Globus pallidus (tissue), 1 donor: Measurements from ENCODE around the gene FAM219B.
A peak's percentile ranks its signal among the peaks of the same experiment; 100 is the strongest.

ENCODE experiments used
- DNase-seq: peaks from one replicate; pipeline ENCODE4 v3.0.0-alpha.2; 2015; ENCODE audit warnings: low spot score

FAM219B gene

GRCh38 chr15:74873036-74873755, 33.5 kb downstream of the FAM219B start, which contains the start of gene SCAMP2:
Gene SCAMP2 (minus strand): TSS chr15:74873365. CDS start chr15:74873255, 110 bp downstream.
- DNase-seq: peak; percentile 95

GRCh38 chr15:74872702-74873035, 34.0 kb downstream of the FAM219B start:
- no peak for DNase-seq

DNA sequence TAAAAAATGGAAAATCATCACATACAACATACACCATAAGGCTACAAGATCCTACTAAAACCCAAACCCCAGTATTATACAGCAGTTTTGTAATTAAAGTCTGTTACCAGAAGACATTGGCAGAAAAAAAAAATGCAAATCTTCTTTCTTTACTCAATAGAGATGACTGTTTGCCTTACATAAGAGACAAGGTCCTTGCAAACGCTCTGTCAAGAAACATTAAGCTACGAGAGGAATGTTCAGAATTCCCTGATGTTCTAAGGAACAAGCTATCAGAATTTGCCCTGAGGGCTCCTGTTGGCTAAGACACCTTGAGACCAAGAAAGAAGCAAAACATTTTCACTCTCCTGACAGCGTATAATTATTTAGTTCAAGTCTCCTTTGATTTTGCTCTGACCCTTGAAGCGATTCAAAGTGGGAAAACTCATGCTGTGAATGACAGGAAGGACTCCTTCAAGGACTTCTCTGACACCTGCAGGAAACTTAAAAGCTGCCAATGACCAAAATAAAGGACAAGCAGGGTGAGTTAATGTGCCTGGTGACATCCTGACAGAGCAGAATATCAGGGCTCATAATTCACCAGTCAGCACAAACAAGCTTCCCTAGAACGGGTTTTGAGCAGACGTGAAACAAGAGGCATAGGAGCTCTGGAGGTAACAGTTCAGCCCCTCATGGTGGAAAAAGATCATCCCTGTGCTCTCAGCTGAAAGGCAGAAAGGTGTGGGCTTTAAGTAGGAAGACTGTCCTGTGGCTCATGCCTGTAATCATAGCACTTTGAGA, 36.0 kb downstream of the FAM219B start:
- DNase-seq: no peak

- peak; percentile 68 for DNase-seq
Observed at GRCh38 chr15:74869726-74870407, 36.8 kb downstream of the FAM219B start.

GRCh38 chr15:74869372-74869725, 37.3 kb downstream of the FAM219B start:
- no peak for DNase-seq

DNA sequence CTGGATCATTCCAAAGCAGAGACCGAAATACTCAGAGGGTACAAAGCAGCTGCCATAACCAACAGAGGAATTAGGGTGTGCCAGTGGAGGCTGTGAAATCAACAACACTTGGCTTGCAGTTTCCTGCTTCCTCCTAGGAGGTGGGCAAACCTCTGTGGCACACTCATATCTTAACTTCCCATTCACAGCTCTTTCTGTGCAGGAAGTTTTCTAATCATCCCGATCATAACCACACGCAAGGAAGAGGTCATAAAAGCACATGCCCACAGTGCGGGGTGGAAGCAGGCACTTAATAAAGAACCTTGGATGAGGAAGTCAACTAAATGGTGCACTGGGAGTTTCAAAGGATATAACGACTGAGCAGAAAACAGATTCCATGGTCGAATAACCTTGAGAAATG, 38.6 kb downstream of the FAM219B start:
- DNase-seq: peak; percentile 33

DNA sequence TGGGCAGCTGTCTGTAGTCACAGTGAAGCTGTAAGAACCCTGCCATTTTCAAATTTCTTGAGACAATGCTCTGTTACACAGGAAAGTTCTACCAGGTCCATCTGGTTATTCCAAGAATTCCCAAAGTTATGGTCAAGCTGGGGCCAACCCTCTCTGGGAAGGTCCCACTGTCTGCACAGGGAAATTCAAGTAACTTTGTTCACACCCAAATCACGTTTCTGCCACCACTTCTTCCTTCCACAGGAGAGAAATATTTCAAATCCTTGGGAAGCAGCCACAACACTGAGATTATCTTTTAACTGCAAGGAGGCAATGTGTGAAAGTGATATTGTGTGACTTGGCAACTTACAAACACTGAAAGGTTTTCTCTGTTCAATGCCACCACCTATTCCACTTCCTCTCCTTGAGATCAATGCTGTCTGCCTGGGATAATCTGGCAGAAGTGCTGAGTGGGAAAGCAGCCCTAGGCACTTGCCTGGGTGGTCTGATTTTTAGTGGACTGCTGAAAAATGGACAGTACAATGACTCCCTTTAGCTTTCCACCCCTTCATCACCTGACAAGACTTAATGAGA, 39.1 kb downstream of the FAM219B start:
- no peak for DNase-seq

- DNase-seq: no peak
Observed at GRCh38 chr15:74866090-74866489, 40.6 kb downstream of the FAM219B start.

- DNase-seq: no peak
Observed at GRCh38 chr15:74865316-74865715, 41.3 kb downstream of the FAM219B start.

- DNase-seq: no peak
Observed at GRCh38 chr15:74864296-74864695, 42.4 kb downstream of the FAM219B start.

DNA sequence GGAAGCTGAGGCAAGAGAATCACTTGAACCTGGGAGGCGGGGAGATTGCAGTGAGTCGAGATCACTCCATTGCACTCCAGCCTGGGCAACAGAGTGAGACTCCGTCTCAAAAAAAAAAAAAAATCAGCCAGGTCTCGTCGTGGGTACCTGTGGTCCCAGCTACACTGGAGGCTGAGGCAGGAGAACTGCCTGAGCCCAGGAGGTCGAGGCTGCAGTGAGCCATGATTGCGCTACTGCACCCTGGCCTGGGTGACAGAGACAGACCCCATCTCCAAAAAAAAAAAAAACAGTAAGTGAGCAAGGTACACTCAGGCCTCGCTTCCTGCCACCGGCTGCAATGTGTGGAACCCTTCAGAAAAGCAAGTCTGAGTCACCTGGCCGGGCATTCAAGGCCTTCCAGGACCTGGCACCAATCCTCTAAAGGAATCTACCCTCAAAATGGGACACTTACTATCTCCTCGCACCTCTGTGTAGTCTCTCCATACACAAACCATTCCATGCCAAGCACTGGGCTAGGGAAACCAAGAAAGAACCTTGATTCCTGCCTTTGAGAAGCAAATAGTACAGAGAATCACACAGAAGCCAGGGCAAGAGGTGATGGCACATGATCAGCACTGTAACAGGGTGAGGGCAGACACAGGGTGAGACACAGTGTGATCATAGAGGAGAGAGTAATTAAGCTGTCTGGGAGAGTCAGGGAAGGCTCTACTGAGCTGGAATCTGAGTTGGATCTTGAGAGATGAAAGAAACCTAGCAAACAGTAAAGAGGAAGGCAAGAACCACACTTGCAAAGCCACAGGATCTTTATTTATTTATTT, 43.2 kb downstream of the FAM219B start:
- DNase-seq: no peak

DNA sequence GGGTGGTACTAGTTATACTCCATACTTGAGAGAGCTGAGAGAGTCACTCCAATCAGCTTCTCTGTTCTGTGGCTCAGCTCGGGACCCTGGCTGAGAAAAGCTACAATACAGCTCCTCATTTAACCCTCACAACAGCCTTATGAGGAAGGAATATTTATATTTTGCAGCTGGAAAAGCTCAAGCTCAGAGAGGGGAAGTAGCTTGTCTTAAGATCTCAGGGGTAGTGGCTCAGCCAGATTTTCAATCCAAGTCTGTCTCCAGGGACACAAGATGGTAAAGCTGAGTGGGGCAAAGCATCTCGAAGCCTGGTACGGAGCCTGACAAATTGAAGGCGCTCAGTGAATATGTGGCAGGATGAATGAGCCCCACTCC, 48.3 kb downstream of the FAM219B start:
- no peak for DNase-seq

- DNase-seq: no peak
Observed at GRCh38 chr15:74857671-74858368, 48.8 kb downstream of the FAM219B start.

GRCh38 chr15:74857082-74857655, 49.5 kb downstream of the FAM219B start:
- no peak for DNase-seq

DNA sequence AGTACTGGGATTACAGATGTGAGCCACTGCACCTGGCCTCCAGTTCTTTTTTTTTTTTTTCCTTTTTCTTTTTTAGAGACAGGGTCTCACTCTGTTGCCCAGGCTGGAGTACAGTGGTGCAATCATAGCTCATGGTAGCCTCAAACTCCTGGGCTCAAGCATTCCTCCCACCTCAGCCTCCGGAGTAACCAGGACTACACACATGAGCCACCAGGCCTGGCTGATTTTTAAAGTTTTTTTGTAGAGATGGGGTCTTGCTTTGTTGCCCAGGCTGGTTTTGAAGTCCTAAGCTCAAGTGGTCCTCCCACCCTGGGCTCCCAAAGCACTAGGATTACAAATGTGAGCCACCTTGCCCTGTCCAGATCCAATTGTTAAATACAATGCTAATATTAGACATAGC, 50.1 kb downstream of the FAM219B start:
- DNase-seq: no peak

- DNase-seq: no peak
Observed at GRCh38 chr15:74855857-74856256, 50.8 kb downstream of the FAM219B start.

DNA sequence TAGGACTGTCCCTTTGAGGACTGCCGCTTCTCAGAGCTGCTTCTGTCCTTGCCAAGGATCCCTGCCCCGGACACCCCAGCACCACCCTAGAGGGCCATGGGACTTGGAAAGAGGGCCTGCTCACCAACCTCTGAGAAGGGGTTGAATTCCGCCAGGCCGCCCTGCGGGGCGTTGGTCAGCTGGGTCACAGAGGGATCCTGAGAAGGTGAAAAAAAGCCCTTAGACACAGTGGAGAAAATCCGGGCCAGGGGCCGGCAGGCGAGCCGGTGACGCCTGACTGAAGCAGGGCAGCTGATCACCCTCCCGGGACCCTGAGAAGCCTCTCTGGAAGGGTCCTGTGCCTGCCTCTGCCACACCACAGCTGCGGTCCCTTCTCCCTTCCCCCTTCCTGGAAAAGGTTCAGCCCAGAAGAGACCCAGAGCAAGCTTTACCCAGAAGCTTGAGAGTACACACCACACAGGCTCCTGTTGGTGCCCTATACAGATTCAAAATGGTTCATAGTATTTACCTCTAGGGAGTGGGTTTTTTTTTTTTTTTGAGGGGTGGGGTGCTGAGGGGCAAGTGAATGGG, 52.1 kb downstream of the FAM219B start:
- no peak for DNase-seq

DNA sequence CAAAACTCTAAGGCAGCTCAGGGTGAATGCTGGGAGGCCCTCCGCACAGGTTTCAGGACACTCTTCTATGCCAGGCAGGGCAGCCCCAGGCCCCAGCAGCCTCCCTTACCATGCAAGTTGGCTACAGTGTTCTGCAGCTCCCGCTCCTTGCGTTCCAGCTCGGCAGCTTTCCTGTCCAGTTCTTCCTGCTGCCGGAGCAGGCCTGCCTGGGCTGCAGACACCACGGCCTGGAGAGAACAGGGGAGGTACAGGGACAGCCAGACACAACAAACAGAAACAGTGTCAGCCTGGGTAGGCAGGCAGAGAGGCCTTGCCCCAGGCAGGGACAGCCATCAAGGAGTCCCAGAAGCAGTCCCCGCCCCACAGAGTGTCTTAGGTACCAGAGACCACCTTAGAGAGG, 54.7 kb downstream of the FAM219B start:
- no peak for DNase-seq

GRCh38 chr15:74850393-74850792, 56.3 kb downstream of the FAM219B start:
- DNase-seq: no peak
